ENCODE data around the gene CARD8. TPM values are rescaled to one million over a fixed set of nuclear protein-coding genes. Genes with fewer than 3 reads are reported as not detected.
"Not testable (repeated sequence)": the region's sequence is repeated elsewhere in the genome, so short reads cannot be mapped to it uniquely, and the experiment has no call there.

The CARD8 gene
- total and polyA plus RNA-seq, 5 experiments from 2014 or later: 73.3 to 314 (median 104) TPM

DNA sequence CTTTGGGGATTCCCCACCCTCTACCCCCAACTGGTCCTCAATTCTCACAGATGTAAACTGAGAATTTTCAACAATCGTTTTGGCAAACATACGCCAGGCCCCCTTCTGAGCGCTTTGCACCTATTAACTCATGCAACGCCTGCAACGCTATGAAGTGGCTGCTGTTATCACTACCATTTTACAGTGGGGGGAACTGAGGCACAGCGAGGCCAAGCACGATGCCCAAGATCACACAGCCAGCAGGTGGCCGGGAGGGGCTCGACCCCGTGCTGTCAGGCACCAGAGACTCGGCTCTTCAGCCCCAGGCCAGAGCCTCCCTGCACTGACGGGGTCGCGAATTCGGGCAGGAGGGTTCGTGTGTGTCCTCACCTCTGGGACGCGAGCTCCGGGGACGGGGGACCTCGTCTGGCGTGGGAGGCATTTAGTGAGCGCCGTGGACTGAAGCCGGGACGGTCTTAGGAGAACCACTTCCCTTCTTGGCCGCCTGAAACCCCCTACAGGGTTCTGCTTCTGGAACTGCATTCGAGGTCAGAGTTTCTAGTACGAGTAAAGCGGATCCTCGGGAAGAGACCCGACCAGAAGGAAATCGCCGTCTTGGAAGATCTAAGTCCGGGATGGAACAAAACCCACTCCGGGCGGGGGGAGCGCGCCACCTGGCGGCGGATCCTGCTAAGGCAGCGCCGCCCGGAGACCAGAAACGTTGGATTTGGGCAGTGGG, 35.2 kb upstream of the CARD8 start:
- peaks cover 0 to 7% (median 7%) of the 10 kb centered on the region in 4 donors for H3K4me1 Mint-ChIP-seq

GRCh38 chr19:48290401-48290770, 34.7 kb upstream of the CARD8 start:
- peak overlapping the region in 2 of 10 donors; percentile 19 to 73 for H3K4me3 Mint-ChIP-seq
- POLR2A ChIA-PET: interaction anchor here (0.6 kb wide), 1 partner anchor 1642 kb away, joined by 3 read pairs; no protein-coding TSS in a partner anchor
- no peak for ATAC-seq
- no peak overlapping the region for H3K27ac Mint-ChIP-seq
- peaks cover under 1 to 7% (median 7%) of the 10 kb centered on the region in 4 donors for H3K4me1 Mint-ChIP-seq
- peaks cover 0 to 7% (median under 1%) of the 10 kb centered on the region in 5 donors for H3K27me3 Mint-ChIP-seq
- no peak for DNase-seq
- H3K9me3 Mint-ChIP-seq: peaks cover 0 to 14% (median 4%) of the 10 kb centered on the region in 9 donors
- H3K36me3 Mint-ChIP-seq: peaks cover 0 to 14% (median 12%) of the 10 kb centered on the region in 3 donors

More for the DNA sequence above, 35.2 kb upstream of the CARD8 start:
- Mint-ChIP-seq H3K9me3 (peaks cover 0 to 12% (median 4%) of the 10 kb centered on the region in 9 donors), H3K4me3 (peak overlapping the region; percentile 73 to 84 (median 80)), H3K27me3 (peaks cover 0 to 9% (median 1%) of the 10 kb centered on the region in 5 donors), H3K36me3 (peaks cover 0 to 12% (median 11%) of the 10 kb centered on the region in 3 donors), H3K27ac (peak overlapping the region in 2 of 10 donors; percentile 74 to 81)
- DNase-seq (peak; percentile 17 to 75 (median 61)), ATAC-seq (peak; percentile 67 to 83)
- POLR2A ChIA-PET: no interaction called here

DNA sequence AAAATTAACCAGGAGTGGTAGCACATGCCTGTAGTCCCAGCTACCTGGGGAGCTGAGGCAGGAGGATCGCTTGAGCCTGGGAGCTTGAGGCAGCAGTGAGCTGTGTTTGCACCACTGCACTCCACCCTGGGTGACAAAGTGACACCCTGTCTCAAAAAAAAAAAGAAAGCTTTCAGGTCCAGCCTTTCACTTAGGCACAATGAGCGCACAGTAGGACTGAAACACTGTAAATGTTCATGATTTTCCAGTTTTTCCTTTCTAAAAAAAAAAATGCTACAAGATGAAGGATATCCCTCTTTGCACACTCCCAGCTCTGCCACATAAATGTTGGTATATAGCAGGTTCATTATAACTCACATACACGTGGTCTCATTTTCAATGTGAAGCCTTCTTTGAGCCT, 32.0 kb upstream of the CARD8 start:
- Mint-ChIP-seq H3K4me3 (no peak overlapping the region), H3K27ac (no peak overlapping the region), H3K9me3 (peaks cover 0 to 35% (median 4%) of the 10 kb centered on the region in 9 donors), H3K36me3 (peaks cover 0 to 23% (median 18%) of the 10 kb centered on the region in 3 donors), H3K4me1 (peaks cover 2 to 7% (median 7%) of the 10 kb centered on the region in 4 donors), H3K27me3 (peaks cover 0 to 8% (median 3%) of the 10 kb centered on the region in 5 donors)
- no peak for DNase-seq
- ATAC-seq: no peak
- POLR2A ChIA-PET: interaction anchor here (0.7 kb wide), 1 partner anchor 122 kb away, joined by 3 read pairs; no protein-coding TSS in a partner anchor

- ATAC-seq (no peak), DNase-seq (no peak)
- Mint-ChIP-seq H3K27me3 (peaks cover 0 to 8% (median 3%) of the 10 kb centered on the region in 5 donors), H3K36me3 (peaks cover 0 to 23% (median 18%) of the 10 kb centered on the region in 3 donors), H3K4me1 (peaks cover 0 to 2% (median 0%) of the 10 kb centered on the region in 4 donors), H3K27ac (no peak overlapping the region), H3K9me3 (peaks cover 0 to 35% (median 4%) of the 10 kb centered on the region in 9 donors), H3K4me3 (peak overlapping the region in 1 of 10 donors; percentile 39)
- POLR2A ChIA-PET: interaction anchor here (0.6 kb wide), 1 partner anchor 14 kb away, joined by 3 read pairs; no protein-coding TSS in a partner anchor
Measured at GRCh38 chr19:48284896-48285295, 29.2 kb upstream of the CARD8 start.

- Mint-ChIP-seq H3K4me1 (peaks cover 0 to 2% (median 0%) of the 10 kb centered on the region in 4 donors), H3K9me3 (peaks cover 0 to 35% (median 4%) of the 10 kb centered on the region in 9 donors), H3K27me3 (peaks cover 0 to 8% (median 3%) of the 10 kb centered on the region in 5 donors), H3K4me3 (no peak overlapping the region), H3K27ac (no peak overlapping the region), H3K36me3 (peaks cover 0 to 23% (median 18%) of the 10 kb centered on the region in 3 donors)
- POLR2A ChIA-PET: no interaction called here
- ATAC-seq: no peak
- no peak for DNase-seq
Measured at GRCh38 chr19:48283908-48284307, 28.2 kb upstream of the CARD8 start.

DNA sequence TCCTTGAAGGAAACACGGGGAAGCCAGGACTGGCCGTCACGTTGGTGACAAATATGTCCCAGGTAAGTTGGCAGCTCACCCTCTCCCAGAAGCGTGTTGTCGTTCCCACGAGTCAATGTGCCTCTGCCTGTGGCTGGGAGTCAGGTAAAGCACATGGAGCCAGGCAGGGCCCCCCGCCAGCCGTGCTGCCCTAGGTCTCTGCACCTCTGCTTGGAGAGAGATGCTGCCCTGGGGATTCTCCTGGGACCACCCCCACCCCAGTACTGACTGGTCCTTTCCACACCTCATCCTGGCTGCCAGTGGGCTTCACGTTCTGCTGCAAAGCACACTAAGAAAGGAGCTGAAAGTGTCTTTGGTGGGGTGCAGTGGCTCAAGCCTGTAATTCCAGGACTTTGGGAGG, 24.0 kb upstream of the CARD8 start:
- peaks cover 0 to 15% (median 0%) of the 10 kb centered on the region in 9 donors for H3K9me3 Mint-ChIP-seq
- ATAC-seq (no peak), DNase-seq (no peak)
- H3K4me3 Mint-ChIP-seq: no peak overlapping the region
- H3K27ac Mint-ChIP-seq: no peak overlapping the region
- peaks cover 0 to 2% (median 0%) of the 10 kb centered on the region in 5 donors for H3K27me3 Mint-ChIP-seq
- peaks cover 0 to 5% (median 0%) of the 10 kb centered on the region in 4 donors for H3K4me1 Mint-ChIP-seq
- POLR2A ChIA-PET: interaction anchor here (0.6 kb wide), 1 partner anchor 12 kb away, joined by 3 read pairs; no protein-coding TSS in a partner anchor
- peaks cover 0 to 11% (median 4%) of the 10 kb centered on the region in 3 donors for H3K36me3 Mint-ChIP-seq

- H3K36me3 Mint-ChIP-seq: no peaks in the 10 kb centered on the region
- peaks cover 0 to 5% (median under 1%) of the 10 kb centered on the region in 5 donors for H3K27me3 Mint-ChIP-seq
- no peaks in the 10 kb centered on the region for H3K9me3 Mint-ChIP-seq
- no peak for ATAC-seq
- POLR2A ChIA-PET: interaction anchor here (0.7 kb wide), 1 partner anchor 14 kb away, joined by 3 read pairs; no protein-coding TSS in a partner anchor
- no peak overlapping the region for H3K4me3 Mint-ChIP-seq
- H3K4me1 Mint-ChIP-seq: peaks cover 10 to 18% (median 12%) of the 10 kb centered on the region in 4 donors
- peak overlapping the region in 1 of 10 donors; percentile 17 for H3K27ac Mint-ChIP-seq
- no peak for DNase-seq
Measured at GRCh38 chr19:48274938-48275337, 19.2 kb upstream of the CARD8 start.

GRCh38 chr19:48274173-48274572, 18.5 kb upstream of the CARD8 start:
- peaks cover 0 to 7% (median 4%) of the 10 kb centered on the region in 5 donors for H3K27me3 Mint-ChIP-seq
- POLR2A ChIA-PET: interaction anchor here (0.7 kb wide), 1 partner anchor 13 kb away, joined by 3 read pairs; no protein-coding TSS in a partner anchor
- H3K36me3 Mint-ChIP-seq: no peaks in the 10 kb centered on the region
- no peak overlapping the region for H3K4me3 Mint-ChIP-seq
- DNase-seq: no peak
- H3K4me1 Mint-ChIP-seq: peaks cover 11 to 18% (median 13%) of the 10 kb centered on the region in 4 donors
- no peak overlapping the region for H3K27ac Mint-ChIP-seq
- ATAC-seq: no peak
- peaks cover 0 to 2% (median 0%) of the 10 kb centered on the region in 9 donors for H3K9me3 Mint-ChIP-seq

GRCh38 chr19:48271531-48272151, 15.9 kb upstream of the CARD8 start:
- H3K9me3 Mint-ChIP-seq: peaks cover 0 to 2% (median 0%) of the 10 kb centered on the region in 9 donors
- POLR2A ChIA-PET: interaction anchor here (1.4 kb wide), 1 partner anchor 62 kb away, joined by 4 read pairs; no protein-coding TSS in a partner anchor
- peak overlapping the region; percentile 80 to 94 (median 85) for H3K4me3 Mint-ChIP-seq
- H3K4me1 Mint-ChIP-seq: peaks cover 9 to 24% (median 16%) of the 10 kb centered on the region in 4 donors
- H3K27me3 Mint-ChIP-seq: peaks cover 0 to 16% (median 5%) of the 10 kb centered on the region in 5 donors
- ATAC-seq: peak; percentile 36 to 39
- DNase-seq: peak in 1 of 10 donors; percentile 16
- peak overlapping the region in 3 of 10 donors; percentile 34 to 86 (median 50) for H3K27ac Mint-ChIP-seq
- no peaks in the 10 kb centered on the region for H3K36me3 Mint-ChIP-seq

GRCh38 chr19:48269617-48270026, 13.9 kb upstream of the CARD8 start:
- ATAC-seq, POLR2A ChIA-PET, H3K36me3 Mint-ChIP-seq, DNase-seq, H3K9me3 Mint-ChIP-seq: not testable (repeated sequence)
- peaks cover 8 to 24% (median 16%) of the 10 kb centered on the region in 4 donors for H3K4me1 Mint-ChIP-seq
- H3K27me3 Mint-ChIP-seq: peaks cover 0 to 16% (median 5%) of the 10 kb centered on the region in 5 donors
- H3K4me3 Mint-ChIP-seq: peak overlapping the region; percentile 46 to 98 (median 79)
- H3K27ac Mint-ChIP-seq: peak overlapping the region in 1 of 10 donors; percentile 59

DNA sequence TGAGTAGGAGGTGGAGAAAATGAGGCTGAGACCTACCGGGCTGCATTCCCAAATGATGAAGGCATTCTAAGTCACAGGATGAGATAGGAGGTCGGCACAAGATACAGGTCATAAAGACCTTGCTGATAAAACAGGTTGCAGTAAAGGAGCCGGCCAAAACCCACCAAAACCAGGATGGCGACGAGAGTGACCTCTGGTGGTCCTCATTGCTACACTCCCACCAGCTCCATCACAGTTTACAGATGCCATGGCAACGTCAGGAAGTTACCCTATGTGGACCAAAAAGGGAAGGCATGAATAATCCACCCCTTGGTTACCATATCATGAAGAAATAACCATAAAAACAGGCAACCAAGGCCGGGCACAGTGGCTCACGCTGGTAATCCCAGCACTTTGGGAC, 9.6 kb upstream of the CARD8 start:
- H3K27me3 Mint-ChIP-seq: peaks cover 0 to 16% (median 3%) of the 10 kb centered on the region in 5 donors
- DNase-seq, H3K4me1 Mint-ChIP-seq, ATAC-seq, H3K9me3 Mint-ChIP-seq, H3K4me3 Mint-ChIP-seq, H3K27ac Mint-ChIP-seq, H3K36me3 Mint-ChIP-seq: not testable (repeated sequence)
- POLR2A ChIA-PET: interaction anchor here (0.5 kb wide), 1 partner anchor 86 kb away, joined by 7 read pairs; no protein-coding TSS in a partner anchor

- not testable (repeated sequence) for H3K9me3 Mint-ChIP-seq, H3K36me3 Mint-ChIP-seq, H3K27me3 Mint-ChIP-seq, ATAC-seq, DNase-seq
- POLR2A ChIA-PET: interaction anchor here (0.6 to 4.2 kb wide), 3 partner anchors 11 to 57 kb away, joined by 3 to 23 read pairs (median 8); no protein-coding TSS in a partner anchor
- peaks cover 12 to 42% (median 30%) of the 10 kb centered on the region in 4 donors for H3K4me1 Mint-ChIP-seq
- peak overlapping the region; percentile 95 to 99 (median 97) for H3K27ac Mint-ChIP-seq
- H3K4me3 Mint-ChIP-seq: peak overlapping the region; percentile 77 to 97 (median 92)
Measured at GRCh38 chr19:48260359-48260714, 4.6 kb upstream of the CARD8 start.
